OCI-LY3 (cell line): ENCODE measurements around the gene FAM149A.

Experiments
- EZH2phosphoT487 ChIP-seq: fragments of 200-600 bp; shearing (Covaris generic); IDR thresholded peaks from 2 replicates; pipeline ENCODE4 v1.6.1; 2018; ENCODE audit warnings: antibody characterized with exemption, mixed run types, low read depth
- TF ChIP-seq, protein P1 (sequence below): fragments of 200-600, 300-600 bp; sonication (generic); IDR thresholded peaks from 2 replicates; pipeline ENCODE4 v1.5.1; 2014; ENCODE audit warnings: antibody characterized with exemption, low read length, low read depth

- TF ChIP-seq, protein P1, sequence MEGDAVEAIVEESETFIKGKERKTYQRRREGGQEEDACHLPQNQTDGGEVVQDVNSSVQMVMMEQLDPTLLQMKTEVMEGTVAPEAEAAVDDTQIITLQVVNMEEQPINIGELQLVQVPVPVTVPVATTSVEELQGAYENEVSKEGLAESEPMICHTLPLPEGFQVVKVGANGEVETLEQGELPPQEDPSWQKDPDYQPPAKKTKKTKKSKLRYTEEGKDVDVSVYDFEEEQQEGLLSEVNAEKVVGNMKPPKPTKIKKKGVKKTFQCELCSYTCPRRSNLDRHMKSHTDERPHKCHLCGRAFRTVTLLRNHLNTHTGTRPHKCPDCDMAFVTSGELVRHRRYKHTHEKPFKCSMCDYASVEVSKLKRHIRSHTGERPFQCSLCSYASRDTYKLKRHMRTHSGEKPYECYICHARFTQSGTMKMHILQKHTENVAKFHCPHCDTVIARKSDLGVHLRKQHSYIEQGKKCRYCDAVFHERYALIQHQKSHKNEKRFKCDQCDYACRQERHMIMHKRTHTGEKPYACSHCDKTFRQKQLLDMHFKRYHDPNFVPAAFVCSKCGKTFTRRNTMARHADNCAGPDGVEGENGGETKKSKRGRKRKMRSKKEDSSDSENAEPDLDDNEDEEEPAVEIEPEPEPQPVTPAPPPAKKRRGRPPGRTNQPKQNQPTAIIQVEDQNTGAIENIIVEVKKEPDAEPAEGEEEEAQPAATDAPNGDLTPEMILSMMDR = no peak
- no peak for TF ChIP-seq EZH2phosphoT487
Measured at GRCh38 chr4:186109245-186109644, 4.7 kb downstream of the FAM149A start.
